Measurements from ENCODE around the gene CDKL5. TPM values are rescaled to one million over a fixed set of nuclear protein-coding genes. Genes with fewer than 3 reads are reported as not detected.

CDKL5 gene
- total RNA-seq, 2 experiments from 2014 or later = 2.2 to 2.4 TPM

GRCh38 chrX:18624599-18624998, 199.2 kb downstream of the CDKL5 start:
- Mint-ChIP-seq H3K4me3 (no peak overlapping the region), H3K9me3 (no peaks in the 10 kb centered on the region), H3K27ac (no peak overlapping the region), H3K27me3 (no peaks in the 10 kb centered on the region), H3K4me1 (ENCODE audit: low read depth) (no peaks in the 10 kb centered on the region), H3K36me3 (ENCODE audit: low read depth) (peaks cover 42% of the 10 kb centered on the region)
- Histone ChIP-seq H3K4me1 (ENCODE audit: insufficient read depth, low read length) (no peaks in the 10 kb centered on the region), H3K27ac (ENCODE audit: low read depth in 1 of 2, low read length in 2 of 2) (no peak overlapping the region), H3K36me3 (ENCODE audit: insufficient read depth, low read length) (peaks cover 4% of the 10 kb centered on the region), H3K9me3 (ENCODE audit: control insufficient read depth in 1 of 2, insufficient read depth in 1 of 2, low read length in 2 of 2) (no peaks in the 10 kb centered on the region), H3K27me3 (ENCODE audit: control insufficient read depth in 1 of 2, insufficient read depth in 2 of 2, low read length in 2 of 2) (no peaks in the 10 kb centered on the region), H3K4me3 (ENCODE audit: low read length) (no peak overlapping the region)
- CTCF ChIA-PET = no interaction called here
- POLR2A ChIA-PET = no interaction called here
- no peak for DNase-seq
- TF ChIP-seq CTCF (IDR thresholded peaks at IDR 0.05) = no peak
- no peak for ATAC-seq (ENCODE audit: poor library complexity)
- intact Hi-C loops (cut with DNase I, micrococcal nuclease) = no loop called here

GRCh38 chrX:18630934-18631333, 205.5 kb downstream of the CDKL5 start:
- Histone ChIP-seq H3K27ac (ENCODE audit: low read depth in 1 of 2, low read length in 2 of 2) (no peak overlapping the region), H3K4me1 (ENCODE audit: insufficient read depth, low read length) (no peaks in the 10 kb centered on the region), H3K4me3 (ENCODE audit: low read length) (no peak overlapping the region), H3K9me3 (ENCODE audit: control insufficient read depth in 1 of 2, insufficient read depth in 1 of 2, low read length in 2 of 2) (no peaks in the 10 kb centered on the region), H3K27me3 (ENCODE audit: control insufficient read depth in 1 of 2, insufficient read depth in 2 of 2, low read length in 2 of 2) (no peaks in the 10 kb centered on the region), H3K36me3 (ENCODE audit: insufficient read depth, low read length) (peaks cover 4% of the 10 kb centered on the region)
- DNase-seq (no peak), ATAC-seq (ENCODE audit: poor library complexity) (no peak)
- intact Hi-C loops (cut with DNase I, micrococcal nuclease) = no loop called here
- Mint-ChIP-seq H3K27me3 (no peaks in the 10 kb centered on the region), H3K36me3 (ENCODE audit: low read depth) (peaks cover 30% of the 10 kb centered on the region), H3K4me3 (no peak overlapping the region), H3K4me1 (ENCODE audit: low read depth) (no peaks in the 10 kb centered on the region), H3K9me3 (no peaks in the 10 kb centered on the region), H3K27ac (no peak overlapping the region)
- CTCF ChIA-PET = no interaction called here
- POLR2A ChIA-PET = no interaction called here
- no peak for TF ChIP-seq CTCF (IDR thresholded peaks at IDR 0.05)

GRCh38 chrX:18638398-18638797, 213.0 kb downstream of the CDKL5 start:
- DNase-seq (no peak), ATAC-seq (ENCODE audit: poor library complexity) (no peak)
- no peaks in the 10 kb centered on the region for H3K36me3 ChIP-seq (ENCODE audit: insufficient read depth, low read length)
- H3K4me3 ChIP-seq (ENCODE audit: low read length) = no peak overlapping the region
- Mint-ChIP-seq H3K9me3 (no peaks in the 10 kb centered on the region), H3K27me3 (no peaks in the 10 kb centered on the region), H3K4me3 (no peak overlapping the region), H3K4me1 (ENCODE audit: low read depth) (no peaks in the 10 kb centered on the region), H3K27ac (no peak overlapping the region), H3K36me3 (ENCODE audit: low read depth) (no peaks in the 10 kb centered on the region)
- ChIA-PET CTCF (no interaction called here), POLR2A (no interaction called here)
- no peak for TF ChIP-seq CTCF (IDR thresholded peaks at IDR 0.05)
- no peaks in the 10 kb centered on the region for H3K4me1 ChIP-seq (ENCODE audit: insufficient read depth, low read length)
- H3K9me3 ChIP-seq (ENCODE audit: control insufficient read depth in 1 of 2, insufficient read depth in 1 of 2, low read length in 2 of 2) = no peaks in the 10 kb centered on the region
- H3K27me3 ChIP-seq (ENCODE audit: control insufficient read depth in 1 of 2, insufficient read depth in 2 of 2, low read length in 2 of 2) = no peaks in the 10 kb centered on the region
- H3K27ac ChIP-seq (ENCODE audit: low read depth in 1 of 2, low read length in 2 of 2) = no peak overlapping the region
- intact Hi-C loops (cut with DNase I, micrococcal nuclease) = no loop called here
